Measurements from ENCODE around the gene LHX1.

GRCh38 chr17:36911001-36911400 is 26.3 kb upstream of the LHX1 start:
- TF ChIP-seq CTCF (IDR thresholded peaks at IDR 0.05) (no peak), POLR2A (IDR thresholded peaks at IDR 0.05) (no peak)
